Smooth muscle cell (in vitro differentiated cells): ENCODE measurements around the gene LARP1B. TPM values are rescaled to one million over a fixed set of nuclear protein-coding genes. Genes with fewer than 3 reads are reported as not detected.

Experiments used
- DNase-seq: peaks from one replicate; lab custom pipeline; 2025; ENCODE audit not compliant: unreplicated experiment; lab: John Stamatoyannopoulos, UW
- H2AFZ ChIP-seq: fragments of 200-600 bp; sonication (generic); 2 replicates; pipeline ENCODE4 v1.6.0; 2016; ENCODE audit warnings: antibody characterized with exemption, low read depth, mild to moderate bottlenecking
- H3F3A ChIP-seq: fragments of 200-600 bp; sonication (generic); 2 replicates; pipeline ENCODE4 v1.6.0; 2017; ENCODE audit warnings: antibody characterized with exemption, low read depth
- H3K27ac ChIP-seq: fragments of 200-600 bp; sonication (generic); 2 replicates; pipeline ENCODE4 v1.5.1; 2016; ENCODE audit warnings: low read depth, mild to moderate bottlenecking
- H3K27me3 ChIP-seq: fragments of 200-600 bp; sonication (generic); 2 replicates; pipeline ENCODE4 v1.6.1; 2016; ENCODE audit warnings: low read depth, mild to moderate bottlenecking
- H3K36me3 ChIP-seq: fragments of 200-600 bp; sonication (generic); 2 replicates; pipeline ENCODE4 v1.5.1; 2016; ENCODE audit warnings: low read depth
- H3K4me1 ChIP-seq: fragments of 200-600 bp; sonication (generic); 2 replicates; pipeline ENCODE4 v1.5.1; 2016; ENCODE audit warnings: low read depth
- H3K4me2 ChIP-seq: fragments of 200-600 bp; sonication (generic); 2 replicates; pipeline ENCODE4 v1.6.0; 2016; ENCODE audit warnings: mild to moderate bottlenecking
- H3K4me3 ChIP-seq: fragments of 200-600 bp; sonication (generic); 2 replicates; pipeline ENCODE4 v1.5.1; 2016; ENCODE audit warnings: mild to moderate bottlenecking
- H3K79me2 ChIP-seq: fragments of 200-600 bp; sonication (generic); 2 replicates; pipeline ENCODE4 v1.6.0; 2016; ENCODE audit warnings: low read depth, mild to moderate bottlenecking
- H3K9ac ChIP-seq: fragments of 200-600 bp; sonication (generic); 2 replicates; pipeline ENCODE4 v1.6.0; 2016; ENCODE audit warnings: low read depth
- H3K9me3 ChIP-seq: fragments of 200-600 bp; sonication (generic); replicated peaks from 2 replicates; pipeline ENCODE4 v1.5.1; 2016; ENCODE audit warnings: low read depth
- H4K20me1 ChIP-seq: fragments of 200-600 bp; sonication (generic); 2 replicates; pipeline ENCODE4 v1.6.0; 2016; ENCODE audit warnings: low read depth
- WGBS: methylation state at CpG from one replicate; pipeline ENCODE4 v1.1.7; 2016; ENCODE audit warnings: low lambda C conversion rate; 5-methylcytosine and 5-hydroxymethylcytosine counted together
- polyA plus RNA-seq: library from polyadenylated mRNA; unstranded; fragments of >200 nt; fragmentation: Nextera tagmentation; extraction: Ambion mirVana; gene quantifications from 2 replicates; pipeline ENCODE4 v1.2.1, GENCODE V29; 2016
- total RNA-seq: library from RNA; depleted of rRNA; stranded (reverse); fragments of >200 nt; gene quantifications from 2 replicates; pipeline ENCODE4 v1.2.3, GENCODE V29; 2014
- TF ChIP-seq, protein P1 (sequence below): fragments of 200-600 bp; sonication (generic); IDR thresholded peaks from 2 replicates; pipeline ENCODE4 v1.5.1; 2017; ENCODE audit warnings: borderline replicate concordance, mild to moderate bottlenecking, antibody characterized with exemption; ENCODE audit not compliant: insufficient read depth, poor library complexity, severe bottlenecking

The LARP1B gene
- total and polyA plus RNA-seq, 2 experiments from 2014 or later = 6.9 to 19.1 TPM

DNA sequence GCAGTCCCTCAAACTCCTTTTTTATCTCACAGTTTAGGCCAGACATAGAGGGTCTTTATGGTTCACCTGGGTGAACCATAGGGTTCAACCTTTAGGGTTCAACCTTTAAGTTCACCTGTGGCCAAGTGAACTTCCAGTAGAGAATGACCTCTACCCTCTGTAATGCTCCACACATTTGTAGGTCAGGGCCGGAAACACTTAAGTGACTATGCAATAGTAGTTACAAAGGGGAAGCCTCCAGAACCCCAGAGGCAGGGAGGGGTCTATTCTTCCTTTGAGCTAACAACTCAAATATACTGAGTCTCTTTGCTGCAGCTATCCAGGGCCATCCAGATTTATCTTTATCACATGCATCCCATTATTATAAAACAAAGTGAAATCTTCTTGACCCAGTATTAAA, 100.0 kb downstream of the LARP1B start:
- H4K20me1 ChIP-seq = no peaks in the 10 kb centered on the region
- no peak overlapping the region for H3K9ac ChIP-seq
- no peaks in the 10 kb centered on the region for H3K9me3 ChIP-seq
- no peak overlapping the region for H3K4me2 ChIP-seq
- no peaks in the 10 kb centered on the region for H3K79me2 ChIP-seq
- TF ChIP-seq, protein P1, sequence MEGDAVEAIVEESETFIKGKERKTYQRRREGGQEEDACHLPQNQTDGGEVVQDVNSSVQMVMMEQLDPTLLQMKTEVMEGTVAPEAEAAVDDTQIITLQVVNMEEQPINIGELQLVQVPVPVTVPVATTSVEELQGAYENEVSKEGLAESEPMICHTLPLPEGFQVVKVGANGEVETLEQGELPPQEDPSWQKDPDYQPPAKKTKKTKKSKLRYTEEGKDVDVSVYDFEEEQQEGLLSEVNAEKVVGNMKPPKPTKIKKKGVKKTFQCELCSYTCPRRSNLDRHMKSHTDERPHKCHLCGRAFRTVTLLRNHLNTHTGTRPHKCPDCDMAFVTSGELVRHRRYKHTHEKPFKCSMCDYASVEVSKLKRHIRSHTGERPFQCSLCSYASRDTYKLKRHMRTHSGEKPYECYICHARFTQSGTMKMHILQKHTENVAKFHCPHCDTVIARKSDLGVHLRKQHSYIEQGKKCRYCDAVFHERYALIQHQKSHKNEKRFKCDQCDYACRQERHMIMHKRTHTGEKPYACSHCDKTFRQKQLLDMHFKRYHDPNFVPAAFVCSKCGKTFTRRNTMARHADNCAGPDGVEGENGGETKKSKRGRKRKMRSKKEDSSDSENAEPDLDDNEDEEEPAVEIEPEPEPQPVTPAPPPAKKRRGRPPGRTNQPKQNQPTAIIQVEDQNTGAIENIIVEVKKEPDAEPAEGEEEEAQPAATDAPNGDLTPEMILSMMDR = no peak
- DNase-seq = no peak
- H3K4me3 ChIP-seq = no peak overlapping the region
- H3K4me1 ChIP-seq = peaks cover 11% of the 10 kb centered on the region
- no peaks in the 10 kb centered on the region for H3F3A ChIP-seq
- H3K27me3 ChIP-seq = no peaks in the 10 kb centered on the region
- H3K27ac ChIP-seq = no peak overlapping the region
- 70% methylated on average over 1 of the region's 1 CpG for WGBS
- no peak overlapping the region for H2AFZ ChIP-seq
- H3K36me3 ChIP-seq = no peaks in the 10 kb centered on the region

DNA sequence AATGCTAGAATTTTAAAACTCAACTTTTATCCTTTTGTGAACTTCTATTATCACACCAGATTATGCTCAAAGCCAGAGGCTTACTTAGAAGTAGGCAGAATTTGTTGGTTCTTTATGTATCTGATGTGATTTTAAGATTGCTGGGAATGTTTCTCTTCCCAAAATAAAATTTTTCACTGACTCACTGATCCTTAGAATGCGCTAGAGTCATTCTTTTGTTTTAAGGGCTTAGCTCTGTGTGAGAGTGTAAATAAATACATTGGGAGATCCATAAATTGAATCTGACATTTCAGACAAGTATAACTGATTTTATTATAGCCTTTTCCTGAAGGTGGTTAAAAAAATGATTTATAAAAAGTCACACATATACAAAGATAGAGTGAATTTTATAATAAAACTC, 101.3 kb downstream of the LARP1B start:
- Histone ChIP-seq H3K4me3 (no peak overlapping the region), H3F3A (no peaks in the 10 kb centered on the region), H3K9ac (no peak overlapping the region), H3K4me2 (no peak overlapping the region), H4K20me1 (no peaks in the 10 kb centered on the region), H3K4me1 (peaks cover 11% of the 10 kb centered on the region), H3K79me2 (no peaks in the 10 kb centered on the region), H3K9me3 (no peaks in the 10 kb centered on the region), H3K27me3 (no peaks in the 10 kb centered on the region), H2AFZ (no peak overlapping the region), H3K27ac (peak overlapping the region; percentile 44), H3K36me3 (no peaks in the 10 kb centered on the region)
- TF ChIP-seq, protein P1 = no peak
- DNase-seq = no peak
- 59% methylated on average over 1 of the region's 1 CpG for WGBS

DNA sequence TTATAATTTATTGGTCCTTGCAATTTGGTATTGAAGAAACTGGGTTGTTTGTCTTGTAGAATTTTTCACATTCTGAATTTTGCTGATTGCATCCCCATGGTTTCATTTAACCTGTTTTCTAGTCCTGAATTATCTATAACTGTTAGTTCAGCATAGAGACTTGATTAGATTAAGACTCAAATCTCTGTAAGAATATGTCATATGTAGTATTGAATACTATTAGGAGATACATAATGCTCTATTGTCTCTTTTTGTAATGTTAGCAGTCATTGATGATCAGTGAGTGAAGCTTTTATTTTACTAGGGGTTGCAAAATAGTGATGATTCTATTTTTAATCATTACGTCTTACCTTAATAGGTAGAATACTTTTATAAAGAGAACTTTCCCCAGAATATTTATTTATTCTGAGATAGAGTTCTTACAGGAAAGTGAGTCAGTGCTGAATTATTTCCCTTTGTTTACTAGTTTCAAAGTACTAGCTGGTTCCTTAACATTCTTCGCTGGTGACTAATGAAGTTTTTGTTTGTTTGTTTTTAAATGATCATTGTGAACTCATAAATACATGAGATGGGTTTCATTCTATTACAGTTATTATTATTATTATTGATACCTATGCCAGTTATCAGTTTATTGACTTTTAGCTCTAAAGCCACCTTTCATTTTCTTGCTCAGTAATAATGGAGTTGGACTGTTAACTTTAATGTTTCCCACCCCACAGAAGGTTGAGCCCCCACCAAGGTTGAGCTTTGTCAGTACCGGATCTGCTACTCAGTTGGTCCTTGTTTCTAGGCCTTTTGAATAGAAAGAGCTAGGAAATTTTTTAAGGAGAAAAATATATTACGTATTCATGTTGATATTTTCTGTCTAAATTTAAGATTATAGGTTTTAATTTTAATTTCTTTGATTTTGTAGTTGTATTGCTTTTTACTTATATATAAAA, 102.3 kb downstream of the LARP1B start:
- no peak overlapping the region for H2AFZ ChIP-seq
- 46% methylated on average over 4 of the region's 4 CpGs for WGBS
- H3K4me1 ChIP-seq = peaks cover 11% of the 10 kb centered on the region
- no peak overlapping the region for H3K9ac ChIP-seq
- peak overlapping the region; percentile 58 for H3K4me2 ChIP-seq
- no peaks in the 10 kb centered on the region for H4K20me1 ChIP-seq
- H3K9me3 ChIP-seq = no peaks in the 10 kb centered on the region
- no peaks in the 10 kb centered on the region for H3K27me3 ChIP-seq
- no peaks in the 10 kb centered on the region for H3K79me2 ChIP-seq
- no peaks in the 10 kb centered on the region for H3K36me3 ChIP-seq
- H3K27ac ChIP-seq = peak overlapping the region; percentile 71
- TF ChIP-seq, protein P1 = no peak
- no peaks in the 10 kb centered on the region for H3F3A ChIP-seq
- no peak overlapping the region for H3K4me3 ChIP-seq
- DNase-seq = no peak

DNA sequence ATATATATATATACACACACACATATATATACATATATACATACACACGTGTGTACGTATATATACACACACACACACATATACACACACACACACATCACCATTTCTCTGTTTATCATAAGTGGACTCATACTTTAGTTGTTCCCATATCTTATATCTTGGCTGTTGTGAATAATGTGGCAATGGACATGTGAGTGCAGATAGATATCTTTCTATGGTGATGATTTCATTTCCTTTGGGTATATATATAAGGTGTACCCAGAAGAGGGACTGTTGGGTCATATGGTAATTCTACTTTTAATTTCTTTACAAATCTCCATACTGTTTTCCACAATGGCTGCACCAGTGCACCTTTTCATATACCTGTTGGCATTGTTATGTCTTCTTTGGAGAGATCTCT, 105.9 kb downstream of the LARP1B start:
- Histone ChIP-seq H3K4me1 (peaks cover 11% of the 10 kb centered on the region), H3K4me3 (no peak overlapping the region), H3K27ac (no peak overlapping the region), H3K9ac (no peak overlapping the region), H3K9me3 (no peaks in the 10 kb centered on the region), H3K4me2 (no peak overlapping the region), H4K20me1 (no peaks in the 10 kb centered on the region), H3F3A (no peaks in the 10 kb centered on the region), H3K27me3 (no peaks in the 10 kb centered on the region), H3K79me2 (no peaks in the 10 kb centered on the region), H3K36me3 (no peaks in the 10 kb centered on the region), H2AFZ (no peak overlapping the region)
- TF ChIP-seq, protein P1 = no peak
- 100% methylated on average over 2 of the region's 2 CpGs for WGBS
- DNase-seq = no peak
